Panc1 (cell line): ENCODE measurements around the gene MEGF6. TPM values are rescaled to one million over a fixed set of nuclear protein-coding genes. Genes with fewer than 3 reads are reported as not detected.
A peak's percentile ranks its signal among the peaks of the same experiment; 100 is the strongest.

Experiments
- ATAC-seq: fragments of 200-7000 bp; cut with Tn5 transposase; 2 replicates; pipeline ENCODE4 v1.9.1; 2020; ENCODE audit warnings: mild to moderate bottlenecking, moderate library complexity
- BruUV-seq: library from RNA; stranded (reverse); fragments of 400-500 nt; replicated peaks from 2 replicates; lab custom pipeline; 2021; lab: Mats Ljungman, UMichigan
- CTCF ChIA-PET: fragments of 300-600 bp; sonication (Branson Sonifier 250); formaldehyde crosslinking; loops from one replicate; lab custom pipeline; 2022; ENCODE audit warnings: antibody characterized with exemption; lab: Charles Lee
- POLR2A ChIA-PET: fragments of 300-600 bp; sonication (Branson Sonifier 250); formaldehyde crosslinking; loops from one replicate; lab custom pipeline; 2022; ENCODE audit warnings: antibody characterized with exemption; lab: Charles Lee
- DNase-seq: peaks from one replicate; pipeline ENCODE4 v3.0.0-alpha.2; 2010; ENCODE audit warnings: low read depth, low spot score
- H3K27ac ChIP-seq: 2 replicates; pipeline ENCODE4 v1.5.1; 2011; ENCODE audit warnings: mild to moderate bottlenecking, low read length, inconsistent platforms
- H3K27me3 ChIP-seq: fragments of 200-500 bp; sonication (Bioruptor generic); 2 replicates; pipeline ENCODE4 v1.6.0; 2014; ENCODE audit warnings: low read length, inconsistent platforms; ENCODE audit not compliant: control insufficient read depth, insufficient read depth
- H3K36me3 ChIP-seq: fragments of 200-500 bp; sonication (Bioruptor generic); 2 replicates; pipeline ENCODE4 v1.5.1; 2014; ENCODE audit warnings: inconsistent platforms, mild to moderate bottlenecking, low read length, moderate library complexity; ENCODE audit not compliant: control insufficient read depth, insufficient read depth
- H3K4me1 ChIP-seq: 2 replicates; pipeline ENCODE4 v1.5.1; 2011; ENCODE audit warnings: inconsistent platforms, mild to moderate bottlenecking, low read length, moderate library complexity; ENCODE audit not compliant: control insufficient read depth, insufficient read depth
- H3K4me3 ChIP-seq, 2 experiments: 2 replicates each; pipeline ENCODE4 v1.5.1; 2011 to 2012; ENCODE audit warnings: low read depth in 2 of 2, low read length in 2 of 2, mild to moderate bottlenecking in 2 of 2, inconsistent platforms in 1 of 2, moderate library complexity in 1 of 2
- H3K9me3 ChIP-seq: fragments of 200-500 bp; sonication (Bioruptor generic); 2 replicates; pipeline ENCODE4 v1.5.1; 2014; ENCODE audit warnings: low read depth, mild to moderate bottlenecking, inconsistent platforms, low read length, moderate library complexity; ENCODE audit not compliant: control insufficient read depth, insufficient read depth
- POLR2AphosphoS5 ChIP-seq: IDR thresholded peaks from 2 replicates; pipeline ENCODE4 v1.6.1; 2012; ENCODE audit warnings: mild to moderate bottlenecking, low read depth, low read length, moderate library complexity
- SIN3A ChIP-seq: IDR thresholded peaks from 2 replicates; pipeline ENCODE4 v1.6.1; 2012; ENCODE audit warnings: low read depth, mild to moderate bottlenecking, low read length, moderate library complexity, borderline replicate concordance; ENCODE audit not compliant: insufficient read depth
- TCF7L2 ChIP-seq: IDR thresholded peaks from 2 replicates; pipeline ENCODE4 v1.6.1; 2011; ENCODE audit warnings: mild to moderate bottlenecking, low read depth, low read length, inconsistent platforms
- in situ Hi-C: cut with HindIII; loops from 2 replicates; pipeline ENCODE4 v1.10.0; 2016; ENCODE audit warnings: low sequenced_read_pairs, low pct_unique_long_range_greater_than_20kb
- intact Hi-C: fragments of 100-400 bp; cut with micrococcal nuclease; formaldehyde crosslinking; loops from one replicate; pipeline ENCODE4 v1.10.0; 2022; ENCODE audit not compliant: unreplicated experiment
- total RNA-seq: library from RNA; stranded (reverse); gene quantifications from one replicate; pipeline ENCODE4 v1.2.1, GENCODE V29; 2021; ENCODE audit not compliant: unreplicated experiment
- TF ChIP-seq, protein P1 (sequence below), 2 experiments: IDR thresholded peaks; 2 replicates each; pipeline ENCODE4 v1.6.1; 2011 to 2012; ENCODE audit warnings: low read depth in 2 of 2, control low read depth in 1 of 2, low read length in 1 of 2, mild to moderate bottlenecking in 1 of 2, moderate library complexity in 1 of 2; ENCODE audit not compliant: insufficient read depth in 1 of 2
- TF ChIP-seq, protein P2 (sequence below): fragments of 450-650 bp; IDR thresholded peaks from 2 replicates; pipeline ENCODE4 v1.5.1; 2017; ENCODE audit warnings: mild to moderate bottlenecking

MEGF6 gene
- total RNA-seq, 1 experiment from 2014 or later = 32.6 TPM

DNA sequence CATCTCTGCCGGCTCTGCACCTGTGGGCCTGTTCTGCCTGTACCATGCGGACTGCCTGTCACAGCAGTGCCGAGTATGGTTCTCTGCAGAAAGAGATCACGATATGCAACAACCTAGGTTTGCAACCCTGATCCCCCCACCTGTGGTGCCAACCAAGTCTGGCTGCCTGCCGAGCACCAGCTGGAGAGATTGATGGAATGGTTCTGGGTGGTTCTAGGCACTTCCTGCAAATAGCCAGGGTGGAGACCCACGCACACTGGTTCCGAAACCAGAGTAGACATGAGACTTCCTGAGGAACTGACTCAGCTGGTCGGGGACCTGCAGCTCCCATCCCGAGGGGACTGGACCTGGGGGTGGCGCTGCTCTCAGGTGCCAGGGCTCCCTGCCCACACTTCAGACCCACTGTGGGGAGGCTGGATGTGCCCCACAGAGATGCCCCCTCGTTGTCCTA lies 18.9 kb upstream of the MEGF6 start:
- no TSS peak for BruUV-seq
- Histone ChIP-seq H3K9me3 (no peaks in the 10 kb centered on the region), H3K4me1 (peaks cover 5% of the 10 kb centered on the region), H3K36me3 (peaks cover 5% of the 10 kb centered on the region), H3K27me3 (no peaks in the 10 kb centered on the region), H3K4me3 (no peak overlapping the region), H3K27ac (no peak overlapping the region)
- no peak for DNase-seq
- CTCF ChIA-PET = no interaction called here
- POLR2A ChIA-PET = no interaction called here
- intact Hi-C loops = no loop called here
- no peak for ATAC-seq
- in situ Hi-C loops = no loop called here
- TF ChIP-seq TCF7L2 = no peak
- TF ChIP-seq, protein P1, sequence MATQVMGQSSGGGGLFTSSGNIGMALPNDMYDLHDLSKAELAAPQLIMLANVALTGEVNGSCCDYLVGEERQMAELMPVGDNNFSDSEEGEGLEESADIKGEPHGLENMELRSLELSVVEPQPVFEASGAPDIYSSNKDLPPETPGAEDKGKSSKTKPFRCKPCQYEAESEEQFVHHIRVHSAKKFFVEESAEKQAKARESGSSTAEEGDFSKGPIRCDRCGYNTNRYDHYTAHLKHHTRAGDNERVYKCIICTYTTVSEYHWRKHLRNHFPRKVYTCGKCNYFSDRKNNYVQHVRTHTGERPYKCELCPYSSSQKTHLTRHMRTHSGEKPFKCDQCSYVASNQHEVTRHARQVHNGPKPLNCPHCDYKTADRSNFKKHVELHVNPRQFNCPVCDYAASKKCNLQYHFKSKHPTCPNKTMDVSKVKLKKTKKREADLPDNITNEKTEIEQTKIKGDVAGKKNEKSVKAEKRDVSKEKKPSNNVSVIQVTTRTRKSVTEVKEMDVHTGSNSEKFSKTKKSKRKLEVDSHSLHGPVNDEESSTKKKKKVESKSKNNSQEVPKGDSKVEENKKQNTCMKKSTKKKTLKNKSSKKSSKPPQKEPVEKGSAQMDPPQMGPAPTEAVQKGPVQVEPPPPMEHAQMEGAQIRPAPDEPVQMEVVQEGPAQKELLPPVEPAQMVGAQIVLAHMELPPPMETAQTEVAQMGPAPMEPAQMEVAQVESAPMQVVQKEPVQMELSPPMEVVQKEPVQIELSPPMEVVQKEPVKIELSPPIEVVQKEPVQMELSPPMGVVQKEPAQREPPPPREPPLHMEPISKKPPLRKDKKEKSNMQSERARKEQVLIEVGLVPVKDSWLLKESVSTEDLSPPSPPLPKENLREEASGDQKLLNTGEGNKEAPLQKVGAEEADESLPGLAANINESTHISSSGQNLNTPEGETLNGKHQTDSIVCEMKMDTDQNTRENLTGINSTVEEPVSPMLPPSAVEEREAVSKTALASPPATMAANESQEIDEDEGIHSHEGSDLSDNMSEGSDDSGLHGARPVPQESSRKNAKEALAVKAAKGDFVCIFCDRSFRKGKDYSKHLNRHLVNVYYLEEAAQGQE (IDR thresholded peaks at IDR 0.05; ENCODE audit: insufficient read depth in 1 of 2, low read depth in 2 of 2, low read length in 1 of 2) = no peak
- TF ChIP-seq SIN3A = no peak
- no peak for TF ChIP-seq POLR2AphosphoS5
- TF ChIP-seq, protein P2, sequence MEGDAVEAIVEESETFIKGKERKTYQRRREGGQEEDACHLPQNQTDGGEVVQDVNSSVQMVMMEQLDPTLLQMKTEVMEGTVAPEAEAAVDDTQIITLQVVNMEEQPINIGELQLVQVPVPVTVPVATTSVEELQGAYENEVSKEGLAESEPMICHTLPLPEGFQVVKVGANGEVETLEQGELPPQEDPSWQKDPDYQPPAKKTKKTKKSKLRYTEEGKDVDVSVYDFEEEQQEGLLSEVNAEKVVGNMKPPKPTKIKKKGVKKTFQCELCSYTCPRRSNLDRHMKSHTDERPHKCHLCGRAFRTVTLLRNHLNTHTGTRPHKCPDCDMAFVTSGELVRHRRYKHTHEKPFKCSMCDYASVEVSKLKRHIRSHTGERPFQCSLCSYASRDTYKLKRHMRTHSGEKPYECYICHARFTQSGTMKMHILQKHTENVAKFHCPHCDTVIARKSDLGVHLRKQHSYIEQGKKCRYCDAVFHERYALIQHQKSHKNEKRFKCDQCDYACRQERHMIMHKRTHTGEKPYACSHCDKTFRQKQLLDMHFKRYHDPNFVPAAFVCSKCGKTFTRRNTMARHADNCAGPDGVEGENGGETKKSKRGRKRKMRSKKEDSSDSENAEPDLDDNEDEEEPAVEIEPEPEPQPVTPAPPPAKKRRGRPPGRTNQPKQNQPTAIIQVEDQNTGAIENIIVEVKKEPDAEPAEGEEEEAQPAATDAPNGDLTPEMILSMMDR = no peak

DNA sequence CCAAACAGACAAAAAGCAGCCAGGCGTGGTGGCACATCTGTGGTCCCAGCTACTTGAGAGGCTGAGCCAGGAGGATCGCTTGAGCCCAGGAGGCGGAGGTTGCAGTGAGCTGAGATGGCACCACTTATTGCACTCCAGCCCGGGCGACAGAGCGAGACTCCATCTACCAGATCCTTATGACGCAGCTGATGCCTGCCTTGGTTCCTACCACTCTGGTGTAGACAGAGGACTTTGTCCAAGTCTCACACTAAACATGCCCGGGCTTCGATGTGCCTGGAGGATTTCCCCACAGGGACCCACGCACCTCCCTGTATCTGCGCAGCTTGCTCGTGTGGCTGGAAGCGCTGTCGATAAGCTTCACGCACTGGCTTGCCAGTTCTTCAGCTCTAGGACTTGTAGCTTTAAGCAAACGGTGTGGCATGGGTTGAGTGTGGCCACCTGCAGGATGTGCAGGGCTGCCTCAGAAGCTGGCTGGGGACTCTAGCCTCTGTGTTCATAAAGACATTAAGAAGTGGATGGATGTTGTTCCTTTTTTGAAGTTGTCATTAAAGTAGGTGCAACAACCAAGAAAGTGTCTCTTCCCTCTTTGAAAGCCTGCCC lies 18.4 kb upstream of the MEGF6 start:
- in situ Hi-C loops = no loop called here
- H3K36me3 ChIP-seq = peaks cover 5% of the 10 kb centered on the region
- CTCF ChIA-PET = no interaction called here

More for the DNA sequence above, 18.4 kb upstream of the MEGF6 start:
- H3K9me3 ChIP-seq = no peaks in the 10 kb centered on the region
- POLR2A ChIA-PET = interaction anchor here (0.6 kb wide), 1 partner anchor 122 kb away, joined by 4 read pairs; no protein-coding TSS in a partner anchor
- no peak for TF ChIP-seq POLR2AphosphoS5
- TF ChIP-seq SIN3A = no peak
- TF ChIP-seq, protein P2 = no peak
- no peak for TF ChIP-seq TCF7L2
- TF ChIP-seq, protein P1 (IDR thresholded peaks at IDR 0.05; ENCODE audit: insufficient read depth in 1 of 2, low read depth in 2 of 2, low read length in 1 of 2) = no peak
- intact Hi-C loops = loop anchor here (10.0 kb wide), 1 partner anchor 95 kb away; no protein-coding TSS in a partner anchor
- TSS peak; percentile 93 for BruUV-seq
- H3K4me3 ChIP-seq = no peak overlapping the region
- peaks cover 5% of the 10 kb centered on the region for H3K4me1 ChIP-seq
- ATAC-seq (no peak), DNase-seq (no peak)
- no peak overlapping the region for H3K27ac ChIP-seq
- H3K27me3 ChIP-seq = no peaks in the 10 kb centered on the region
